Activated CD8-positive, alpha-beta memory T cell treated with anti-CD3 and anti-CD28 coated beads, Interleukin-2, amount 50 U/mL, for 24 hours (primary cell): ENCODE results near the gene HSPA4.
"Not testable (repeated sequence)": the region's sequence is repeated elsewhere in the genome, so short reads cannot be mapped to it uniquely, and the experiment has no call there.

ENCODE experiments used
- DNase-seq: peaks from one replicate; pipeline ENCODE4 v3.0.0-alpha.2; 2020; ENCODE audit errors: extremely low read depth

The HSPA4 gene

GRCh38 chr5:133051542-133052316 is at the start of gene HSPA4:
Gene HSPA4, plus strand, starts transcription at chr5:133052013. Its CDS starts 238 bp downstream, at chr5:133052251.
- DNase-seq: peak; percentile 97

- no peak for DNase-seq
These were observed 45.2 kb upstream of the HSPA4 start for GRCh38 chr5:133006653-133007052.

- DNase-seq: not testable (repeated sequence)
These were observed 43.4 kb upstream of the HSPA4 start for GRCh38 chr5:133008455-133008854.

DNA sequence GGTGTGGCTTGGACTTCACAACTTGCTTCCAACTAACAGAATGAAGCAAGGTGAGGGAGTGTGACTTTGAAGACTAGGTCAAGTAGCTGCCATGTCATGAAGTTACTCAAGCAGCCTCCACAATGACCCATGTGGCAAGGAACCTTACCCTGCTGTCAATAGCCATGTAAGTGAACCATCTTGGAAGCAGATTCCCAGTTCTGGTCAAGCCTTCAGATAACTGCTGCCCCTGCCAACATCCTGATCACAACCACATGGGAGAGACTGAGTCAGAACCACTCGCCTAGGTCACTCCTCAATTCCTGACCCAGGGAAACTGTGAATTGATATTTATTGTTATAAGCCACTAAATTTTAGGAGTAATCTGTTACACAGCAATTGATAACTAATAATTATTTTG is 36.3 kb upstream of the HSPA4 start:
- no peak for DNase-seq

- no peak for DNase-seq
These were observed 33.8 kb upstream of the HSPA4 start for GRCh38 chr5:133017964-133018363.

DNA sequence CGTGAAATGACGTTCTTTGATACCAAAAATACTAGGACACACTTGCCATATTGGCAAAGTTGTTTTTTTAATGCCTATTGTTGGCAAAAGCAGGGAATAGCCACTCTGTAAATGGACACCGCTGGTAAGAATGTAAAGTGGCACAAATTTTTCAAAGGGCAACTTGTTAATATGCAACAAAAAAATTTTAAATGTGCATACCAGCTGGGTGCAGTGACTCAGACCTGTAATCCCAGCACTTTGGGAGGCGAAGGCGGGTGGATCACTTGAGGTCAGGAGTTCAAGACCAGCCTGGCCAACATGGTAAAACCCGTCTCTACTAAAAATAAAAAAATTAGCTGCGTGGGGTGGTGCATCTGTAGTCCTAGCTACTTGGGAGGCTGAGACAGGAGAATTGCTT is 32.3 kb upstream of the HSPA4 start:
- not testable (repeated sequence) for DNase-seq

DNA sequence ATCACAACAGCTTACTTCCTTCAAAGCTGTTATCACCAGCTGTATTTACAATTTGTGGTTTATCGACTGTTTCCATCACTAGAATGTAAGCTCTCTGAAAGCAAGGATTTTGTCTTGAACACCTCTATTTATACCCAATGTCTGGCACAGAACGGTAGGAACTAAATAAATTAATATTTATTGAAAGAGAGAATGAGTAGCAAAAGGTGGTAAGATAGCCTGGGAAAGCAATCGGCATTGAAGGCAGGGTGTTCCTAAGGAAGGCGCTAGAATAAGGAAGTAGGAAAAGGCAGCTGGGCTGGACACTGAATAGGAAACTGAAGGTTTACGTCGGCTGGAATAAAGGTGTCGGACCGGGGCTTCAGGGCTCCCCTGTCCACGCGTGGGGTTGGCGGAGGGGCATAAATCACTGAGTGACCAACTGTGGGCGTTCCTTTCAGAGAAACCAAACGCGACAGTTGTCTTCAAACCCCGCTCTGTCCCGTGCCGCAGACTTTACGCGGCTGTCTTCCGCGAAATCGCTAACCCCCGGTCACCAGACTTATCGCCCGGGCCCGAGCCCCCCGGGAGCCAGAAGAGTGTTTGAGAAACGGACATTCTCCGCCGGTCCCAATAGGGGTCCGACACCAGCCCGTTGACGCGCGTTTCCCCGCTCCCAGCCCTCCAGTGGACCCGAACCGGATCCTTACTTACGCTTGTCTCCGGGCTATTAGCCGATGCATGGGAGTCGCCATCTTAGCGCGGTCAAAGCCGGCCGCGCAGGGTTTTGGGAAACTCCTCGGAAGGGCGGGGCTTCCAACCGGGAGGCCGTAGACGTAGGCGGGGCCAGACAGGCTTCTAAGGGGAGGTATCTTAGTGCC is 25.8 kb upstream of the HSPA4 start, which contains the start of gene ZCCHC10:
TSS of gene ZCCHC10 (minus strand) at position 746 of the 860 bp plus-strand sequence. CDS start at position 734, 12 bp downstream.
- peak; percentile 85 for DNase-seq

- no peak for DNase-seq
These were observed 25.1 kb upstream of the HSPA4 start for GRCh38 chr5:133026664-133027153.

DNA sequence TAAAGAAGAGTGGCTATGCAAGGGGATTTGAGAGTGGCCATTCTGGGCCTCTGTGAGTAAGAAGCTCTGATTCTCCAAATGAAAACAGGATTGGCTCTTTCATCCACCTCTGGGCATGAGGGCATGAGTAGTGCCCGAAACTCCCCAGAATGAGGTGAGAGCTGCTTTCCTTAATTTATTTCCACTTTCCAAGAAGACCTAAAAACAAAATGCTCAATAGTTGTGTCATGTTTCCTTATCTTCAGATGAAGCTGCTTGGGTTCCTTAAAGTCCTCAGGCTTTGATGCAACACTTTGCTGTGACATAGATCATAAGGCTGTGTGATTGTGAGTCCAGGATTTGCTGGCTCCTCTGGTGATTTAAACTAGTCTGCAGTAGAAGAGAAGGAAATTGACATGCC is 22.4 kb upstream of the HSPA4 start:
- no peak for DNase-seq

DNA sequence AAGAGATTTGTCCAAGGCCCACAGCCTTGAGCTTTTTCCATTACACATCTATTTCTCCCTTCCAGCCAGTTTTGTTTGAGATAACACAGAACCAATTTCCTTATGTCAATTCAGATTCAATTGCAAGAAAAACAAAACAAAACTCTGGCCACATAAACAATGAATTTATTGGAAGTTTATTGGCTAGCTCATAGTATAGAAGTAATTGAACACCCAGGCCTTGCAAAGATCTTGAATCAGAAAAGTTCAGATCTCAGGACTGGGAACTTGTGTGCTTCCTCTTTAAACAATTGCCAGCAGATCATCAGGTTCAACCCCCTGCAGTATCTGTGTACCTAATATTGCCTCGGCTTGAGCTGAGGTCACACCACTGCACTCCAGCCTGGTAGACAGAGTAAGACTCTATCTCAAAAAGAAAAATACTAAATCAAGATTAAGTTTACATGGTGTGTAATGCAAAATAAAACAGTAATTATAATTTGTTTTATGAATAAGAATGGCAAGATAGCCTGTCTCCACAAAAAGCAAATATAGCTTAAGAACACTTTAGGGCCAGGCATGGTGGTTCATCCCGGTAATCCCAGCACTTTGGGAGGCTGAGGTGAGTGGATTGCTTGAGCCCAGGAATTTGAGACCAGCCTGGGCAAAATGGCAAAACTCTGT is 21.3 kb upstream of the HSPA4 start:
- DNase-seq: no peak

GRCh38 chr5:133032852-133033742 is 18.7 kb upstream of the HSPA4 start:
- DNase-seq: no peak

GRCh38 chr5:133034064-133034463 is 17.7 kb upstream of the HSPA4 start:
- DNase-seq: no peak

GRCh38 chr5:133035224-133035623 is 16.6 kb upstream of the HSPA4 start:
- no peak for DNase-seq

DNA sequence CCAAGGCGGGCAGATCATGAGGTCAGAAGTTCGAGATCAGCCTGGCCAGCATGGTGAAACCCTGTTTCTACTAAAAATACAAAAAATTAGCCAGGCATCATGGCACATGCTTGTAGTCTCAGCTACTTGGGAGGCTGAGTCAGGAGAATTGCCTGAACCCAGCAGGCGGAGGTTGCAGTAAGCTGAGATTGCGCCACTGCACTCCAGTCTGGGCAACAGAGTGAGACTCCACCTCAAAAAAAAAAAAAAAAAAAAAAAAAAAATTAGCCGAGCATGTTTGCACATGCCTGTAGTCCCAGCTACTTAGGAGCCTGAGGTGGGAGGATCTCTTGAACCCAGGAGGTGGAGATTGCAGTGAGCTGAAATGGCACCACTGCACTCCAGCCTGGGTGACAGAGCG is 15.1 kb upstream of the HSPA4 start:
- DNase-seq: not testable (repeated sequence)

- DNase-seq: no peak
These were observed 10.5 kb upstream of the HSPA4 start for GRCh38 chr5:133041157-133041784.

DNA sequence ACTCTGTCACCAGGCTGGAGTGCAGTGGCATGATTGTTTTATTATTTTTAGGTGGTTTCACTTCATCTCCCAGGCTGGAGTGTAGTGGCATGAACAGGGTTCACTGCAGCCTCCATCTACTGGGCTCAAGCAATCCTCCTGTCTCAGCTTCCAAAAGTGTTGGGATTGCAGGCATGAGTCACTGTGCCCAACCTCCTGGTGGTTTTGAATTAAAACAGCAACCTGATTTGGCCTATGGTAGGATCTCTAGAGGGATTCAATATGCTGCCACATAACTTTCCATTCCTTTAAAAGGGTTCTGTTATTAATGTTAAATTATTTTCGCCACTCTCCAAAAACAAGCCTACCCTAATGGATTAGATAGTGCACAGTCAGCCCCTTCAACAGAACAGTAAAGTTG is 9.9 kb upstream of the HSPA4 start:
- DNase-seq: no peak

DNA sequence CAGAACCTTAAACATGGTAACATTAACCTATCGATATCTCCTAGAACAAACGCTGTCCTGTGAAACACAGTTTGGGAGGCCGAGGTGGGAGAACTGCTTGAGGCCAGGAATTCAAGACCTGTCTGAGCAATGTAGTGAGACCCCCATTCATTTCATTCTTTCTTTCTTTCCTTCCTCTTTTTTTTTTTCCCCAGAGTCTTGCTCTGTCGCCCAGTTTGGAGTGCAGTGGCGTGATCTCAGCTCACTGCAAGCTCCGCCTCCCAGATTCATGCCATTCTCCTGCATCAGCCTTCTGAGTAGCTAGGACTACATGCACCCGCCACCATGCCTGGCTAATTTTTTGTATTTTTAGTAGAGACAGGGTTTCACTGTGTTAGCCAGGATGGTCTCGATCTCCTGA is 5.3 kb upstream of the HSPA4 start:
- not testable (repeated sequence) for DNase-seq

DNA sequence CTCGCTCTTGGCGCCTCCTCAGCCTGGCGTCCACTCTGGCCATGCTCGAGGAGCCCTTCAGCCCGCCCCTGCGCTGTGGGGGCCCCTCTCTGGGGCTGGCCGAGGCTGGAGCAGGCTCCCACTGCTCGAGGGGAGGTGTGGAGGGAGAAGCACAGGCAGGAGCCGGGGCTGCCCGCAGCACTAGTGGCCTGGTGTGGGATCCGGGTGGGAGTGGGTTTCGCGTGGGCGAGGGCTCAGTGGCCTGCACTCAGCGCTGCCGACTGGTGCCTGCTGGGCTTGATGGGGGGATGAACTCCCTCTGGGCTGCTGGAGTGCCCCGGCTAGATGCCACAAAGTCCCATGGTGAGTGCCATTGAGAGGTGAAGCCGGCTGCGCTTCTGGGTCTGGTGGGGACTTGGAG is 4.4 kb upstream of the HSPA4 start:
- DNase-seq: no peak

DNA sequence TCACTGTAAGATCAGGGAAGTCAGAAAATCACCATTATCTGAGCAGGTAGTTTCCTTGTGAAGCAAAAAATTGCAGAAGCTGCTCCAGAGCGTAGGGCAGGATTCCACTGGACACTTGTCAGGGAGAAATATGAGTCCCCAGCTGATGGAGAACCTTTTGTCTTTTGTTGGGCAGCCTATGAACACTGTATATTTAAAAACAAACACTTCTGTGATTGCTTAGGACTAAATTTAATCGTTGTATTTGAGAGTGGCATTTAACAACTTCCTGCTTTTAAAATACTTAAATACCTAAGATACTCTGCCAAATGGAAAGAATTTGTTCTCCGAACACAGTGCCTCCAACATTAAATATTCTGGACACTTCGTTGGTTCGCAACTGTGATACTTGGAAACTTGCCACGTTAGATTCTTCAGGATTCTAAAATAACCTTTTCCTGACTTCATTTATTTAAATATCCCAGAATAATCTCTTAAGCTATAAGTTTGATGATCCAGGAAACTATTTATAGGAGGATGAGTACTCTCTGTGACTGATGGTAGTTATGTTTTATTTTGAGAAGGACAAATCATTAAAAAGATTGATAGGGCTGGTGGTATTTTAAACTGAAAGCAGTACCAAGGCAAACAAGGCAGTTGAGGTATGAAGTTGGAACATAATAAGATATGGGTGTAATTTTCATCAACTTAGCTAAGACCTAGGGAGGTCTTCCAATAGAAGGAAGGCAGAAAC is 2.7 kb upstream of the HSPA4 start:
- DNase-seq: no peak

DNA sequence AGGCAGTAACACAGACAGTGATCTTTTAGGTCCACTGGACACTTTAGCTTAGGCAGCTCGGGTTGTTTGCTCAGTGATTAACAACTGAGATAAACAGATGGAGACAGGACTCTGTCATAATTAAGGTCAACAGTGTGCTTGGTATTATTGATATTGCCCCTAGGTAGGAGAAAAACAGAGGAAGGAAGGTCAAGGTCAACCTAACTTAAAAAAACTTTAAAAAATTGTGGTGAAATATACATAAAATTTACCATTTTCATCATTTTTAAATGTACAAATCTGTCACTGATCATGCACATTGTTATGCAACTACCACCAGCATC is 2.1 kb upstream of the HSPA4 start:
- no peak for DNase-seq
